Activated B cell treated with CpG ODN at 0.5 μM for 24 hours (primary cell): ENCODE measurements around the gene WDR81. TPM values are rescaled to one million over a fixed set of nuclear protein-coding genes. Genes with fewer than 3 reads are reported as not detected.
A peak's percentile ranks its signal among the peaks of the same experiment; 100 is the strongest.

ENCODE experiments used
- ATAC-seq: fragments of 200-7000 bp; cut with Tn5 transposase; one replicate; pipeline ENCODE4 v1.10.0; 2021; ENCODE audit warnings: low read depth, mild to moderate bottlenecking, moderate library complexity
- CTCF ChIA-PET: fragments of 350-600 bp; sonication (Branson Sonifier 250); formaldehyde crosslinking; loops from one replicate; lab custom pipeline; 2021; ENCODE audit warnings: antibody characterized with exemption; lab: Charles Lee
- POLR2A ChIA-PET: fragments of 350-600 bp; sonication (Branson Sonifier 250); formaldehyde crosslinking; loops from one replicate; lab custom pipeline; 2021; ENCODE audit warnings: antibody characterized with exemption; lab: Charles Lee
- DNase-seq: peaks from one replicate; pipeline ENCODE4 v3.0.0; 2022
- H3K27ac Mint-ChIP-seq: one replicate; pipeline ENCODE4 v1.8.0; 2020; ENCODE audit warnings: mixed read lengths
- H3K27me3 Mint-ChIP-seq: one replicate; pipeline ENCODE4 v1.8.0; 2021; ENCODE audit warnings: mixed read lengths
- H3K36me3 Mint-ChIP-seq: one replicate; pipeline ENCODE4 v1.8.0; 2021; ENCODE audit warnings: low read depth, mixed read lengths
- H3K4me1 Mint-ChIP-seq: one replicate; pipeline ENCODE4 v1.8.0; 2021; ENCODE audit warnings: mixed read lengths
- H3K4me3 Mint-ChIP-seq: one replicate; pipeline ENCODE4 v1.8.0; 2020; ENCODE audit warnings: mild to moderate bottlenecking, mixed read lengths
- H3K9me3 Mint-ChIP-seq: one replicate; pipeline ENCODE4 v1.8.0; 2020; ENCODE audit warnings: mixed read lengths
- intact Hi-C: fragments of 100-400 bp; cut with micrococcal nuclease; formaldehyde crosslinking; loops from one replicate; pipeline ENCODE4 v1.15.1; 2024
- total RNA-seq: library from RNA; stranded (reverse); gene quantifications from 2 replicates; pipeline ENCODE4 v1.2.3, GENCODE V29; 2022
- TF ChIP-seq, protein P1 (sequence below): fragments of 200-600 bp; IDR thresholded peaks from one replicate; pipeline ENCODE4 v1.8.0; 2022; ENCODE audit warnings: antibody characterized with exemption, mild to moderate bottlenecking

The WDR81 gene
- total RNA-seq, 1 donor from 2014 or later = 48.4 TPM

DNA sequence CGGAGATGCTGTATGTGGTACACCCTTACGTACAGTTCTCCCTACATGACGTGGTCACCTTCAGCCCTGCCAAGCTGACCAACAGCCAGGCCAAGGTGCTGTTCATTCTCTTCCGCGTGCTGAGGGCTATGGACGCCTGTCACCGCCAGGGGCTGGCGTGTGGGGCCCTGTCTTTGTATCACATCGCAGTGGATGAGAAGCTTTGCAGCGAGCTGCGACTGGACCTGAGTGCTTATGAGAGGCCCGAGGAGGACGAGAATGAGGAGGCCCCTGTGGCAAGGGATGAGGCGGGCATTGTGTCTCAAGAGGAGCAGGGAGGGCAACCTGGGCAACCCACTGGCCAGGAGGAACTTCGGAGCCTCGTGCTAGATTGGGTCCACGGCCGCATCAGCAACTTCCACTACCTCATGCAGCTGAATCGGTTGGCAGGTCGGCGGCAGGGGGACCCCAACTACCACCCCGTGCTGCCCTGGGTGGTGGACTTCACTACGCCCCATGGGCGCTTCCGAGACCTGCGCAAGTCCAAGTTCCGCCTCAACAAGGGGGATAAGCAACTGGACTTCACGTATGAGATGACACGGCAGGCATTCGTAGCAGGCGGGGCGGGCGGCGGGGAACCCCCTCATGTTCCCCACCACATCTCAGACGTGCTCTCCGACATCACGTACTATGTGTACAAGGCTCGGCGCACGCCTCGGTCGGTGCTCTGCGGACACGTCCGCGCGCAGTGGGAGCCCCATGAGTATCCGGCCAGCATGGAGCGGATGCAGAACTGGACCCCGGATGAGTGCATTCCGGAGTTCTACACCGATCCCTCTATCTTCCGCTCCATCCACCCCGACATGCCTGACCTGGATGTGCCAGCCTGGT, 1.4 kb downstream of the WDR81 start:
- peak overlapping the region; percentile 78 for H3K4me3 Mint-ChIP-seq
- intact Hi-C loops = no loop called here
- CTCF ChIA-PET = no interaction called here
- TF ChIP-seq, protein P1, sequence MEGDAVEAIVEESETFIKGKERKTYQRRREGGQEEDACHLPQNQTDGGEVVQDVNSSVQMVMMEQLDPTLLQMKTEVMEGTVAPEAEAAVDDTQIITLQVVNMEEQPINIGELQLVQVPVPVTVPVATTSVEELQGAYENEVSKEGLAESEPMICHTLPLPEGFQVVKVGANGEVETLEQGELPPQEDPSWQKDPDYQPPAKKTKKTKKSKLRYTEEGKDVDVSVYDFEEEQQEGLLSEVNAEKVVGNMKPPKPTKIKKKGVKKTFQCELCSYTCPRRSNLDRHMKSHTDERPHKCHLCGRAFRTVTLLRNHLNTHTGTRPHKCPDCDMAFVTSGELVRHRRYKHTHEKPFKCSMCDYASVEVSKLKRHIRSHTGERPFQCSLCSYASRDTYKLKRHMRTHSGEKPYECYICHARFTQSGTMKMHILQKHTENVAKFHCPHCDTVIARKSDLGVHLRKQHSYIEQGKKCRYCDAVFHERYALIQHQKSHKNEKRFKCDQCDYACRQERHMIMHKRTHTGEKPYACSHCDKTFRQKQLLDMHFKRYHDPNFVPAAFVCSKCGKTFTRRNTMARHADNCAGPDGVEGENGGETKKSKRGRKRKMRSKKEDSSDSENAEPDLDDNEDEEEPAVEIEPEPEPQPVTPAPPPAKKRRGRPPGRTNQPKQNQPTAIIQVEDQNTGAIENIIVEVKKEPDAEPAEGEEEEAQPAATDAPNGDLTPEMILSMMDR = no peak
- no peak for ATAC-seq
- no peaks in the 10 kb centered on the region for H3K27me3 Mint-ChIP-seq
- H3K36me3 Mint-ChIP-seq = peaks cover 29% of the 10 kb centered on the region
- POLR2A ChIA-PET = interaction anchor here (0.9 to 5.4 kb wide), 4 partner anchors 9 to 98 kb away, joined by 4 to 113 read pairs (median 6); no protein-coding TSS in a partner anchor
- no peaks in the 10 kb centered on the region for H3K9me3 Mint-ChIP-seq
- H3K27ac Mint-ChIP-seq = peak overlapping the region; percentile 31
- H3K4me1 Mint-ChIP-seq = peaks cover 62% of the 10 kb centered on the region
- DNase-seq = no peak

- intact Hi-C loops = no loop called here
- no peak for ATAC-seq
- Mint-ChIP-seq H3K4me1 (peaks cover 58% of the 10 kb centered on the region), H3K27ac (no peak overlapping the region), H3K4me3 (no peak overlapping the region), H3K36me3 (peaks cover 33% of the 10 kb centered on the region), H3K27me3 (no peaks in the 10 kb centered on the region), H3K9me3 (no peaks in the 10 kb centered on the region)
- DNase-seq = no peak
- ChIA-PET POLR2A (interaction anchor here (0.6 to 2.2 kb wide), 2 partner anchors 56 to 380 kb away, joined by 3 to 8 read pairs; no protein-coding TSS in a partner anchor), CTCF (interaction anchor here (1.2 kb wide), 1 partner anchor 57 kb away, joined by 3 read pairs; no protein-coding TSS in a partner anchor)
- TF ChIP-seq, protein P1 = no peak
Measured at GRCh38 chr17:1726626-1727257, 2.2 kb downstream of the WDR81 start.

GRCh38 chr17:1727258-1727789, 2.8 kb downstream of the WDR81 start:
- H3K36me3 Mint-ChIP-seq = peaks cover 33% of the 10 kb centered on the region
- ChIA-PET POLR2A (interaction anchor here (0.6 to 2.2 kb wide), 2 partner anchors 56 to 380 kb away, joined by 3 to 8 read pairs; no protein-coding TSS in a partner anchor), CTCF (interaction anchor here (1.2 kb wide), 1 partner anchor 56 kb away, joined by 3 read pairs; no protein-coding TSS in a partner anchor)
- no peaks in the 10 kb centered on the region for H3K9me3 Mint-ChIP-seq
- H3K4me1 Mint-ChIP-seq = peaks cover 55% of the 10 kb centered on the region
- no peak for DNase-seq
- ATAC-seq = no peak
- no peaks in the 10 kb centered on the region for H3K27me3 Mint-ChIP-seq
- H3K27ac Mint-ChIP-seq = no peak overlapping the region
- TF ChIP-seq, protein P1 = no peak
- intact Hi-C loops = no loop called here
- H3K4me3 Mint-ChIP-seq = no peak overlapping the region

DNA sequence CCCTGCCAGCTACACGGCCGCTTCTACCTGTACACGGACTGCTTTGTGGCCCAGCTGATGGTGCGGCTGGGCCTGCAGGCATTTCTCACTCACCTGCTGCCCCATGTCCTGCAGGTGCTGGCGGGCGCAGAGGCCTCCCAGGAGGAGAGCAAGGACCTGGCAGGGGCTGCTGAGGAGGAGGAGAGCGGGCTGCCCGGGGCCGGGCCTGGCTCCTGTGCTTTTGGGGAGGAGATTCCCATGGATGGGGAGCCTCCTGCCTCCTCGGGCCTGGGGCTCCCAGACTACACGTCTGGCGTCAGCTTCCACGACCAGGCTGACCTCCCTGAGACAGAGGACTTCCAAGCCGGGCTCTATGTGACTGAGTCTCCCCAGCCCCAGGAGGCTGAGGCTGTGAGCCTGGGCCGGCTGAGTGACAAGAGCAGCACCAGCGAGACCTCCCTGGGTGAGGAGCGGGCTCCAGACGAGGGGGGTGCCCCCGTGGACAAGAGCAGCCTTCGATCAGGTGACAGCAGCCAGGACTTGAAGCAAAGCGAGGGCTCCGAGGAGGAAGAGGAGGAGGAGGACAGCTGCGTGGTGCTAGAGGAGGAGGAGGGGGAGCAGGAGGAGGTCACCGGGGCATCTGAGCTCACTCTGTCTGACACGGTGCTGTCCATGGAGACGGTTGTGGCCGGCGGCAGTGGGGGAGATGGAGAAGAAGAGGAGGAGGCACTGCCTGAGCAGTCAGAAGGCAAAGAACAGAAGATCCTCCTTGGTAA, 3.5 kb downstream of the WDR81 start:
- Mint-ChIP-seq H3K27ac (peak overlapping the region; percentile 56), H3K36me3 (peaks cover 36% of the 10 kb centered on the region), H3K4me1 (peaks cover 53% of the 10 kb centered on the region), H3K9me3 (no peaks in the 10 kb centered on the region), H3K27me3 (no peaks in the 10 kb centered on the region), H3K4me3 (peak overlapping the region; percentile 7)
- intact Hi-C loops = no loop called here
- DNase-seq (no peak), ATAC-seq (no peak)
- ChIA-PET CTCF (interaction anchor here (1.2 kb wide), 1 partner anchor 56 kb away, joined by 3 read pairs; no protein-coding TSS in a partner anchor), POLR2A (interaction anchor here (0.5 to 2.2 kb wide), 2 partner anchors 37 to 55 kb away, joined by 5 to 8 read pairs; no protein-coding TSS in a partner anchor)
- TF ChIP-seq, protein P1 = no peak
